HG03521 (cell line): Measurements from ENCODE around the gene FAM240B.

Experiments
- ATAC-seq: cut with Tn5 transposase; IDR thresholded peaks from one replicate; pipeline ENCODE4 v1.9.1; 2021; ENCODE audit warnings: mild to moderate bottlenecking, moderate library complexity; ENCODE audit not compliant: unreplicated experiment

FAM240B gene

GRCh38 chr9:38705917-38706316 lies 14.0 kb downstream of the FAM240B start:
- ATAC-seq, result no peak

GRCh38 chr9:38700695-38701094 lies 19.2 kb downstream of the FAM240B start:
- no peak for ATAC-seq

DNA sequence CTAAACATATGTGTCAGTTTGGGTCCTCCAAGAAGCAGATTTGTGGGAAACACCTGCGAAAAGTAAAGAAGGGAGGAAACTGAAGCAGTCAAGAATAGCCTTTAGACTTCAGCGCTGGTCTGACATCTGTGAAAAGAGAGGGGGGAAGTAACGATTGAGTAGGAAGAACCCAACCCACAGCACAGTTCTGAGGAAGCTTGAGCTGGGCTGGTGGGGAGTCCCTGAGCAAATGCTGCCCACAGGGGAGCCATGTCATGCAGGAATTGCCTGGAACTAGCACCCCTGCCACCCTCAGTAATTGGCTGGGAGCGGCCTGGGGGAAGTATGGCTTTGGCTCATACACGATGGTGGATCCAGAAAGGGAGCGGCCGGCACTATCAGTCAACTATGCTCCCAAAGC lies 20.6 kb downstream of the FAM240B start:
- no peak for ATAC-seq

DNA sequence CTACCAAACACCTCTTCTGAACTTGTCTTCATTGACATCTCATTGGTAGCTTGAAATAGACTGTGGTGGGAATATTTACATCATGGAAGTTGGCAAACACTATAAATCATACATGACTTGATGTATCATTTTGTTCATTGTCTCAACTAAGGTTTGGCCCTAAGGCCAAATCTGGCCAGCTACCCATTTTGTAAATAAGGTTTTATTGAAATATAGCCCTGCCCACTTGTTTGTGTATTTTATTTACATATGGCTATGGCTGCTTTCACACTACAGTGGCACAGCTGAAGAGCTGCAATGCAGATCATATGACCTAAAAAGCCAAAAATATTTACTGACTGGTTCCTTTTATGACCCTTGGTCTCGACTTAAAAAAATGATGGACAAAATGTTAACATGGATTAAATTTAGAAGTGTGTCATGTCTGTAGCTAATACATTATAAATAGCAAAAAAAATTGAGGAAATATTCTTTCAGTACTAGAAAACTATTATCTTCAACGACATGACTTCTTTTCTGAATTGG lies 22.1 kb downstream of the FAM240B start:
- ATAC-seq, result no peak

GRCh38 chr9:38696999-38697398 lies 22.9 kb downstream of the FAM240B start:
- ATAC-seq, result no peak

- no peak for ATAC-seq
These were observed 25.3 kb downstream of the FAM240B start for GRCh38 chr9:38694676-38695075.

DNA sequence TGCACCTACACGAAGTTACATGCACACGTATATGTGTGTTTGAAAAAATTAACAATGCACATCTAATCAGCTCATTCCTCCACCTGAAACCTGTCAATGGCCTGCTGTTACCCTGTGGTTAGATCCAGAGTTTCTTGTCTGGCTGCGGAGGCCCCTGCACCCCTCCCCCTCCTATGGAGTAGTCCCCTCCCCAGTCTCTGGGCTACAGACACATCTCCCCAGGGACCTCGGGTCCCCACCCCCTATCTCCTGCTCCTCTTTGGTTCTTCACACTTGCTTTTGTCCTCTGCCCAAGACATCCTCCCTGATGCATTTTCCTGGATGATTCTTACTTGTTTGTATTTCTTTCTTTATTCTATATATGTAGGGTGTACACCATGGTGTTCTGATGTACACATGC lies 27.2 kb downstream of the FAM240B start:
- ATAC-seq, result no peak

DNA sequence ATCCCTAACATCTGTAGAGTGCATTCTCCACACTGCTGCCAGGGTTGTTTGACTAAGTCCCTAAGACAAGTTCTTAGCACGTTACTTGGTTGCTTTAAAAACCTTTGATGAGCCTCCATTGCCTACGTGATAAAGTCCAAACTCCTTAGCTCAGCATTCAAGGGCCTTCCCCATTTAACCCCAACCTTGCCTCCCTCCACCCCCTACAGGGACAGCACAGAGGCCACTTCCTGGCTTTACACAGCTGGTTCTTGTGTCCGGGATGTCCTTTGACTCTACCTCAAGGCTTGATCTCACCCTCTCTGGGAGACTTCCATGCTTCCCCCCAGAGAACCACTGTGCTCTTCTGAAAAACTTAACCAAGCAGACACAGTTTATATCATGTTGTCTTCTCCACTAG lies 29.4 kb downstream of the FAM240B start:
- ATAC-seq, result no peak

DNA sequence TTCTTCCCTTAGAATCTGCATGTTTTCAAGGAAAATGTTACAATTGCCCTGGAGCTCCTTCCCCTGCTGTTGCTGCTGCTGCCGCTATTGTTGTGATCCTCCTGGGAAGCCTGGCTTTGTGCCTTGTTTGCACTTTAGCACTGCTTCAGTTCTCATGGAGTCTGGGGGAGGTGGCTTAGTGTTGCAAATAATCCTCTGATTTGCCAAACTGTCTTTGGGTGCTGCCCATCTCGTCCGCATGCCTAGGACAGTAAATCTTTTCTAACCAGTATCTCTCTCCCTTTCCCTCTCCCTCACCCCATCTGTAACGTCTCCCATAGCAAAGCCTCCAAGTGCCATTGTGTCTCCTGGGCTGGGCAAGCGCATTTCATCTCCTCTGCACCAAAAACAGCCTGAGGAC lies 30.3 kb downstream of the FAM240B start:
- ATAC-seq, result no peak

GRCh38 chr9:38687992-38688391 lies 31.9 kb downstream of the FAM240B start:
- ATAC-seq, result no peak

- ATAC-seq, result no peak
These were observed 32.5 kb downstream of the FAM240B start for GRCh38 chr9:38687389-38687842.

DNA sequence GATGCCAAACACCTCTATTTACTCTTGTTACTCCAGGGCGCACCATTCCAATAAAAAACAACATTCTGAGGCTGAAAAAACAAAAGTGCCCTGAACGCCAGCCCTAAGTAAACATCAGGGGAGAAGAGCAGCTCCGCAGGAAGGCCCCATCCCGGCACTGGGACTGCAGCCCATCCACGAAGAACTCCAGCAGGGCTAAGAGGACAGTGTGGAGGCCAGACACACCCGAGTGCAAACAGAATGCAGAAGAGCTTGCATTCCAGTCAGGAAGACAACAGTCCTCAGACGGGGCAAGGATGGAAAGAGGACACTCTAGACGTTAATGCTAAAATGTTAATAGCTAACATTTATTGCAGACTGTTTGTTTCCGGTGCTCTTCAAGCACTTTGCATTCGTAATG lies 33.0 kb downstream of the FAM240B start:
- ATAC-seq, result no peak

DNA sequence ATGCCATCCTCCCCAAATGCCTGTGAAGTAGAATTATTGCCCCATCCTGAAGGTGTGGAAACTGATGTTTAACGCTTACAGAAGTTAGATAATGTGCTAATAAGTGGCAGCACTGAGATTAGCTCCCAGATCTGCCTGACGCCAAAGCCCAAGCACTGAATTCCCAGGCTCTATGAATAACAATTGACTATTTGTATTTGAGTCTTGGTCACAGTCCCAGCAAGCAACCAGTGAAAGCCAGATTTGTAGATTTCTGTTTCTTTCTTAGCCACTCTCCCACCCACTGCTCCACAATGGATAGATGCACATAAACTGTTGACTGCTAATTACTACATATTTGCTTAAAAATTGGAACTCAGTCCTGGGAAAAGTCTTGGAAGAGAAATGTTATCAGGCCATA lies 34.4 kb downstream of the FAM240B start:
- ATAC-seq, result no peak

DNA sequence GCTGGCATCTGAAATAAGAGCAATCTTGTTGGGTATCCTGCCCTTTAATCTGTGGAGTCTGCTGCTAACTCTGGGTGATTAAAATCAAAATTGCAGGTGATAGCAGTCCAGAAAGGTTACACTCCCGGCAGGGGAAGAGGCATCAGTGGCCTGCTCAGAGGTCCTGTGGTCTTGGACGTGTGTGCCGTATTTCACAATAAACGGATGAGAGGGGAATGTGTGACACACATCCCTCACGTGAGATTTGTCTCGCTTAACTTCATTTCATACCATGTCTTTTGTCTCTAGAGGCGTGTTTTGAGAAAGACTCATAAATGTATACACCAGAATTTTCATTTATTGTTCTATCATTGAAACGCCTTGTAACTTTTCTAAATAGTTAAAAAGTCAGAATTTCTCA lies 36.6 kb downstream of the FAM240B start:
- no peak for ATAC-seq

- no peak for ATAC-seq
These were observed 37.2 kb downstream of the FAM240B start for GRCh38 chr9:38682713-38683112.

DNA sequence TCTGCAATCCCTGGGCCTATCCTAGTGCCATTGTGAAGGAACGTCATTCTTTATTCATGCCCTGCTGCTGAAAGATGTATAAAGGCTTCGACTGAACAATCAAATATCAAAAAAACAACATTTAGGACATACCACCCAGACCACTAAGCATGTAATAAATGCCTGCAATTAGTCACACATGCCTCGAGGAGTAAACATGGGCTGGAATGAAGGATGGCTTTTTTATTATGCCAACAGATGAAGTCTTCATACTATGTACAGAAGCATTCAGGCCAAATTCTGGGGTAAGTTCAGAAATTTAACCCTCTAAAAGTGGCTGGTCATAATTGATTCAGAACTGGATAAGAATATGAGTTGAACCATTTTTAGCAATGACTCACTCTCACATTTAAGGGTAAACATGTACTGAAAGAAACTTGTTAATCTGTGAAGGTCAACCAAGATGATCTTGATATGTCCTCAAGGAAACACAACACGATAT lies 38.1 kb downstream of the FAM240B start:
- no peak for ATAC-seq

DNA sequence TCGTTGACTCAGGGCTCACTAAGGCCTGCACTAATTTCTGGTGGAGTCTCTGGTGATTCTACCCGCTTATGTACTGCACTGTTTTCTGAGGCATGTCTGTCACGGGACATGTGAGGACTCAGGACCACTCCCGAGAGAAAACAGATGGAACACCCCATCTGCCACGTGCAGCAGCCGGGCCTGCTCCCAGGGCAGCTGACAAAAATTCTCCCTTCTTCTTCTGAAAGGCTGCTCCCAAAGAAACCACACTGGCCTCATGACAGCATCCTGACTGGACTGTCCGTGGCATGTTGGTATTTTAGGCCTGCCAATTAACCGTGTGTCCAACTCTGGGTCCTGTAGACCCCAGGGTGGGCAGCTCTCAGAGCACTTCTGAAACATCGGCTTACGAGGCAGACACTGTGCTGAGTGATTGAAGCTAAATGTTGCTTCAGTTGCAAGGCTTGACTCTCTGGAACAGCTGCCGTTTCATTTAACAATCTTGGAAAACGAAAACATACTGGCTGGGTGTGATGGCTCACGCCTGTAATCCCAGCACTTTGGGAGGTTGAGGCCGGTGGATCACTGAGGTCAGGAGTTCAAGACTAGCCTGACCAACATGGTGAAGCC lies 39.0 kb downstream of the FAM240B start:
- no peak for ATAC-seq

GRCh38 chr9:38677660-38678303 lies 42.2 kb downstream of the FAM240B start:
- no peak for ATAC-seq

DNA sequence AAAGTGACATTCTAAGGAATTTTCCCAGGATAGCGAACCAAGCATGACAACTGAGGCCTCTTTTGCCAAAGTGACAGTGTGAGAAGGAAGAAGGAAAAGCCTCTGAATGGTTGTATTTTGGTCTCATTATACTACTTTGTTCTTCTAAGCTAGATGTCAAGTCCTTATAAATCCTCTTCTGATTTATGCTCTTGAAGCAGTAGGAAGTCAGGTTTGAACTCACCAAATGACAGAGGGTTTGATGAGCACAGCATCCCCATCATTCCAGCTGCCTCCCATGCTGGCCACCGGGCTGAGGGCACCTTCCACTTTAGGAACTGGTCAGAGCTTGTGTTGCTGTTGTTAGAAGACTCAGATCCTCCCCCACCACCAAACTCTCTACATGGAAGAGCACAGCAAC lies 44.1 kb downstream of the FAM240B start:
- ATAC-seq, result no peak

DNA sequence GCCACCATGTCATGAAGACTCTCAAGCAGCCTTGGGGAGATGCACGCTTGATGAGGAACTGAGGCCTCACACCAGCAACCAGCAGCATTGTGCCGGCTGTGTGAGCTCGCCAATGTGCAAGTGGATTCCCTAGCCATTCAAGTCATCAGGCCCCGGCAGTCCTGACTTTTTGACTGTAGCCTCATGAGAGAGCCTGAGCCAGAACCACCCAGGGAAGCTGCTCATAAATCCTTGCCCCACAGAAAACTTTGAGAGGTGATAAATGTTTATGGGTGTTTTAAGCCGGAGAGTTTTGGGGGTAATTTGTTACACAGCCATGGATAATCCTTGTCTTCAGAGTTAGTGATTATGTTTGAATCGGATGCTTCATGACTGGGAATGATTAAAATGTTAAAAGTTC lies 44.7 kb downstream of the FAM240B start:
- no peak for ATAC-seq

DNA sequence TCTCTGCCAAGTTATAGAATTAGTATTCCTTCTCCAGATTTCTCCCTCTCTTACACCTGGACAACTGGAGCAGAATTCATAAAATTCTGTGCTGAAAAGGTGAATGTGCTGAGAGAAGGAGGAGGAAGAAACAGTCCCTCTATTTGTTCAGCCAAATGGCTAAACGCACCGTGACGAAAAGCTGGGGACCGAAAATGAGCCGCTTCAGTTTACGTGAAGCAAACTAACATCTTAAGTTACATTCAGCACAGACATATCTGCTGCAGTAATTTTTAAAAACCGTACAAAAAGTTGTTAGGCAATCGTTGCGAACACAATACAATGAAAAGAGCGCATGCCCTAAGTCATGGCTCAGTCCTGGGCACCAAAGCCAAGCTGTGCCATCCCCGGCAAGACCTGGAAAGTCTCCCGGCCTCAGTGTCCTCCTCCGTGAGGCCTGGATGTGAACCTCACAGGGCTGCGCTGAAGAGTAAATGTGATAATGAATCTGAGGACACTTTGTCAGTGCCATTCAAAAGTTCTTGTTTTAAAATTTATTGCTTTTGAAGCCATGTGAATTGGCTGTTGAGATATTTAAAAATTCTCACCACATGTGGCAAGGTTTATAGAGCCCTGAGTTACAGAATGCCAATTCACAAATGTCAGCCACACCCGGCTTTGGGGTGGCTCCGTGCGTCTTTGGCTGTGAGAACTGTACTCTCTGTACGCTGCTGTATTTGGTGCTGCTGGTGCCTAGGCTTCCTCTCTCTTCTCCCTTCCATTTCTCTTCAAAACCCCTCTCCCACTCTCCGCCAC lies 46.3 kb downstream of the FAM240B start:
- ATAC-seq, result no peak

GRCh38 chr9:38671748-38672147 lies 48.2 kb downstream of the FAM240B start:
- no peak for ATAC-seq
